H9 (cell line): Measurements from ENCODE around the gene RBPJ. TPM values are rescaled to one million over a fixed set of nuclear protein-coding genes. Genes with fewer than 3 reads are reported as not detected.

ENCODE experiments used
- DNase-seq: peaks from one replicate; pipeline ENCODE4 v3.0.0-alpha.2; 2017
- H2AFZ ChIP-seq: one replicate; pipeline ENCODE4 v1.6.1; 2013; ENCODE audit warnings: mild to moderate bottlenecking, low read length, control low read depth, moderate library complexity
- H2AK5ac ChIP-seq: 2 replicates; pipeline ENCODE4 v1.6.1; 2013; ENCODE audit warnings: low read length, control low read depth, mixed read lengths; ENCODE audit not compliant: insufficient read length
- H2BK120ac ChIP-seq: one replicate; pipeline ENCODE4 v1.6.1; 2013; ENCODE audit warnings: low read depth, mild to moderate bottlenecking, low read length, control low read depth, inconsistent platforms; ENCODE audit not compliant: poor library complexity, severe bottlenecking
- H2BK12ac ChIP-seq: 2 replicates; pipeline ENCODE4 v1.6.1; 2013; ENCODE audit warnings: low read length, control low read depth, mixed read lengths, low read depth; ENCODE audit not compliant: insufficient read length
- H2BK15ac ChIP-seq: 2 replicates; pipeline ENCODE4 v1.6.1; 2013; ENCODE audit warnings: low read depth, low read length, control low read depth
- H2BK20ac ChIP-seq: one replicate; pipeline ENCODE4 v1.6.1; 2013; ENCODE audit warnings: low read depth, mild to moderate bottlenecking, low read length, control low read depth, inconsistent platforms; ENCODE audit not compliant: poor library complexity, severe bottlenecking
- H2BK5ac ChIP-seq: 2 replicates; pipeline ENCODE4 v1.6.1; 2013; ENCODE audit warnings: low read length, control low read depth, mixed read lengths; ENCODE audit not compliant: insufficient read length
- H3K14ac ChIP-seq: 2 replicates; pipeline ENCODE4 v1.6.1; 2013; ENCODE audit warnings: low read length, control low read depth; ENCODE audit not compliant: insufficient read depth
- H3K18ac ChIP-seq: 2 replicates; pipeline ENCODE4 v1.6.1; 2013; ENCODE audit warnings: low read depth, mild to moderate bottlenecking, mixed read lengths, low read length, control low read depth; ENCODE audit not compliant: insufficient read length
- H3K23ac ChIP-seq: 2 replicates; pipeline ENCODE4 v1.6.1; 2013; ENCODE audit warnings: low read length, control low read depth, mixed read lengths, low read depth; ENCODE audit not compliant: insufficient read length
- H3K23me2 ChIP-seq: 2 replicates; pipeline ENCODE4 v1.6.1; 2013; ENCODE audit warnings: low read depth, mild to moderate bottlenecking, mixed read lengths, low read length, control low read depth; ENCODE audit not compliant: insufficient read length, poor library complexity, severe bottlenecking
- H3K27ac ChIP-seq: 2 replicates; pipeline ENCODE4 v1.5.1; 2013; ENCODE audit warnings: low read length, control low read depth, mixed read lengths, low read depth; ENCODE audit not compliant: insufficient read length
- H3K27me3 ChIP-seq: 2 replicates; pipeline ENCODE4 v1.6.1; 2013; ENCODE audit warnings: low read length, control low read depth, inconsistent platforms; ENCODE audit not compliant: insufficient read depth
- H3K4ac ChIP-seq: 2 replicates; pipeline ENCODE4 v1.6.1; 2013; ENCODE audit warnings: low read depth, mild to moderate bottlenecking, control low read depth, inconsistent platforms, low read length, moderate library complexity
- H3K4me1 ChIP-seq: 2 replicates; pipeline ENCODE4 v1.6.1; 2013; ENCODE audit warnings: low read length, control low read depth, inconsistent platforms; ENCODE audit not compliant: insufficient read depth
- H3K4me2 ChIP-seq: 2 replicates; pipeline ENCODE4 v1.6.1; 2013; ENCODE audit warnings: low read length, control low read depth, mixed read lengths; ENCODE audit not compliant: insufficient read length, insufficient read depth
- H3K56ac ChIP-seq: 2 replicates; pipeline ENCODE4 v1.6.1; 2013; ENCODE audit warnings: low read depth, mild to moderate bottlenecking, mixed read lengths, low read length, control low read depth; ENCODE audit not compliant: insufficient read length
- H3K79me1 ChIP-seq: 2 replicates; pipeline ENCODE4 v1.6.1; 2013; ENCODE audit warnings: low read depth, mild to moderate bottlenecking, moderate library complexity, low read length, control low read depth, inconsistent platforms; ENCODE audit not compliant: insufficient read depth, poor library complexity, severe bottlenecking
- H3K79me2 ChIP-seq: 2 replicates; pipeline ENCODE4 v1.6.1; 2013; ENCODE audit warnings: low read length, control low read depth, inconsistent platforms; ENCODE audit not compliant: insufficient read depth
- H3K9ac ChIP-seq: 2 replicates; pipeline ENCODE4 v1.6.1; 2013; ENCODE audit warnings: low read length, control low read depth, mixed read lengths; ENCODE audit not compliant: insufficient read length; ENCODE audit errors: extremely low read depth
- H3K9me3 ChIP-seq: one replicate; pipeline ENCODE4 v1.6.1; 2013; ENCODE audit warnings: low read depth, low read length, inconsistent platforms; ENCODE audit not compliant: control insufficient read depth
- H3T11ph ChIP-seq: one replicate; pipeline ENCODE4 v1.6.1; 2013; ENCODE audit warnings: mild to moderate bottlenecking, low read length, control low read depth, inconsistent platforms
- H4K20me1 ChIP-seq: one replicate; pipeline ENCODE4 v1.6.1; 2013; ENCODE audit not compliant: control insufficient read depth, insufficient read length, insufficient read depth
- H4K5ac ChIP-seq: 2 replicates; pipeline ENCODE4 v1.6.1; 2013; ENCODE audit warnings: low read depth, mild to moderate bottlenecking, mixed read lengths, low read length, control low read depth; ENCODE audit not compliant: insufficient read length
- H4K8ac ChIP-seq: replicated peaks from 2 replicates; pipeline ENCODE4 v1.6.1; 2013; ENCODE audit warnings: low read length, control low read depth, mixed read lengths, low read depth; ENCODE audit not compliant: insufficient read length
- H4K91ac ChIP-seq: 2 replicates; pipeline ENCODE4 v1.6.1; 2013; ENCODE audit warnings: low read depth, mild to moderate bottlenecking, moderate library complexity, mixed read lengths, low read length, control low read depth; ENCODE audit not compliant: insufficient read length
- H3K27ac Mint-ChIP-seq, 3 experiments: 2 replicates in 2 of 3; 3 replicates in 1 of 3; pipeline ENCODE4 v1.8.0; 2020 to 2021; ENCODE audit warnings: mixed read lengths in 3 of 3, mild to moderate bottlenecking in 1 of 3, moderate library complexity in 1 of 3
- H3K27me3 Mint-ChIP-seq: 2 replicates; pipeline ENCODE4 v1.8.0; 2021; ENCODE audit warnings: low read depth, mild to moderate bottlenecking, moderate library complexity, mixed read lengths
- H3K36me3 Mint-ChIP-seq, 3 experiments: 2 replicates in 2 of 3; 3 replicates in 1 of 3; pipeline ENCODE4 v1.8.0; 2020 to 2021; ENCODE audit warnings: low read depth in 3 of 3, mixed read lengths in 3 of 3; ENCODE audit not compliant: insufficient read depth in 1 of 3
- H3K4me1 Mint-ChIP-seq, 2 experiments: 2 replicates each; pipeline ENCODE4 v1.8.0; 2020; ENCODE audit warnings: mixed read lengths in 2 of 2
- H3K4me3 Mint-ChIP-seq, 2 experiments: 2 replicates in 1 of 2; 3 replicates in 1 of 2; pipeline ENCODE4 v1.8.0; 2020 to 2021; ENCODE audit warnings: mild to moderate bottlenecking in 2 of 2, mixed read lengths in 2 of 2, moderate library complexity in 1 of 2
- H3K9me3 Mint-ChIP-seq, 2 experiments: 2 replicates in 1 of 2; 3 replicates in 1 of 2; pipeline ENCODE4 v1.8.0; 2020; ENCODE audit warnings: mild to moderate bottlenecking in 2 of 2, mixed read lengths in 2 of 2, moderate library complexity in 1 of 2
- CTCF ChIP-seq: fragments of 200-600 bp; sonication (generic); conservative IDR thresholded peaks from 3 replicates; pipeline ENCODE4 v1.8.0; 2021; ENCODE audit warnings: antibody characterized with exemption, mild to moderate bottlenecking
- WGBS: extraction: QIAGEN DNeasy Blood & Tissue Kit; methylation state at CpG from one replicate; pipeline ENCODE4 v1.1.7; 2013; ENCODE audit warnings: missing lambda C conversion rate, low lambda C conversion rate, mixed read lengths; ENCODE audit not compliant: insufficient read length; ENCODE audit errors: extremely low coverage; 5-methylcytosine and 5-hydroxymethylcytosine counted together
- total RNA-seq: library from RNA; stranded (reverse); gene quantifications from 2 replicates; pipeline ENCODE4 v1.2.1, GENCODE V29; 2021

Gene RBPJ
- total RNA-seq, 1 experiment from 2014 or later = 166 TPM

GRCh38 chr4:26323821-26324220, 3.0 kb downstream of the RBPJ start:
- Mint-ChIP-seq H3K4me1 (peaks cover 40 to 41% of the 10 kb centered on the region in 2 experiments), H3K27me3 (no peaks in the 10 kb centered on the region), H3K36me3 (peaks cover 0 to 2% (median 0%) of the 10 kb centered on the region in 3 experiments; a peak in 1 of 7 replicates), H3K4me3 (peak overlapping the region; percentile 35 to 97; a peak in 4 of 5 replicates), H3K27ac (peak overlapping the region in 1 of 3 experiments; percentile 41; a peak in 2 of 7 replicates), H3K9me3 (no peaks in the 10 kb centered on the region; a peak in 1 of 5 replicates)
- Histone ChIP-seq H3K23ac (no peak overlapping the region), H3K18ac (no peak overlapping the region), H4K5ac (no peak overlapping the region), H3K27ac (no peak overlapping the region), H2BK15ac (no peak overlapping the region), H3T11ph (no peak overlapping the region), H4K8ac (no peak overlapping the region), H3K56ac (no peak overlapping the region), H3K79me1 (no peaks in the 10 kb centered on the region), H3K23me2 (peaks cover 22% of the 10 kb centered on the region), H3K4ac (no peak overlapping the region), H4K91ac (no peak overlapping the region), H3K14ac (no peak overlapping the region), H3K27me3 (no peaks in the 10 kb centered on the region), H3K9ac (no peak overlapping the region), H3K79me2 (peaks cover 69% of the 10 kb centered on the region), H2BK20ac (no peak overlapping the region), H3K4me1 (no peaks in the 10 kb centered on the region; the same call in 1 of the 2 replicates), H2AFZ (no peak overlapping the region), H2BK120ac (no peak overlapping the region), H2BK5ac (no peak overlapping the region), H2BK12ac (no peak overlapping the region), H4K20me1 (no peaks in the 10 kb centered on the region), H3K9me3 (no peaks in the 10 kb centered on the region), H3K4me2 (no peak overlapping the region), H2AK5ac (no peak overlapping the region)
- TF ChIP-seq CTCF = no peak
- DNase-seq = no peak
- no CpG with 5 or more reads among the region's 2 CpGs for WGBS
